ENCODE results near the gene BCORL1. TPM values are rescaled to one million over a fixed set of nuclear protein-coding genes. Genes with fewer than 3 reads are reported as not detected.

BCORL1 gene
- total and polyA plus RNA-seq, 2 of the 8 experiments (the other 6 are each of a cell fraction or from before 2014, with no cell fraction given) = 1.4 to 6.2 TPM

- TF ChIP-seq GABPA (IDR thresholded peaks at IDR 0.05; ENCODE audit: borderline replicate concordance, insufficient read depth, low read length) = no peak
- no peak for TF ChIP-seq CHD7 (IDR thresholded peaks at IDR 0.05; ENCODE audit: insufficient replicate concordance, low read length)
- no peak for TF ChIP-seq TEAD4 (IDR thresholded peaks at IDR 0.05; ENCODE audit: low read depth, low read length)
- no peak for TF ChIP-seq CTCF (IDR thresholded peaks at IDR 0.05; ENCODE audit: control extremely low read depth in 1 of 3, insufficient read depth in 1 of 3, low read depth in 1 of 3, low read length in 3 of 3)
- no peak for TF ChIP-seq ATF3 (IDR thresholded peaks at IDR 0.05; ENCODE audit: insufficient read depth, low read depth, low read length)
- TF ChIP-seq BACH1 (IDR thresholded peaks at IDR 0.05; ENCODE audit: low read length) = no peak
Observed at GRCh38 chrX:129983575-129984110, 1.2 kb downstream of the BCORL1 start (continued).
